Measurements from ENCODE around the gene HDHD5.
"Not testable (repeated sequence)": the region's sequence is repeated elsewhere in the genome, so short reads cannot be mapped to it uniquely, and the experiment has no call there.

The HDHD5 gene

DNA sequence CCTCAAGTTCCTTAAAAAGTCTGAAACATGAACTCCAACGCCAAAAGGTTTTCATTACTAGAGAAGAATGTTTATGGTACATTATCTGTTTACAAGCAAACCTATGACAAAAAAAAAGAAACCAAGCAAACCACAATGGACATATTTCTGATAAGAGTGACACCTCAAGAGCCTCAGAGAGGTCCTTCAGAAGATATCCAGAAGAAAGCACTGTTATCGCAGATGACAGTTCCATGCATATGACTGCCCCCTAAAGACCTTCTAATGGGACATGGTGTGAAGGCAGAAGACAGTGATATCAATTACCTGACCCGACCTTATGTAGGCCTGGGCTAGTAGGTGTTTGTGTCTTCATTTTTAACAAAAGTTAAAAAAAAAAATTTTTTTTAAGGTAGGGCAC, 3.1 kb downstream of the HDHD5 start:
- TF ChIP-seq, protein P1, sequence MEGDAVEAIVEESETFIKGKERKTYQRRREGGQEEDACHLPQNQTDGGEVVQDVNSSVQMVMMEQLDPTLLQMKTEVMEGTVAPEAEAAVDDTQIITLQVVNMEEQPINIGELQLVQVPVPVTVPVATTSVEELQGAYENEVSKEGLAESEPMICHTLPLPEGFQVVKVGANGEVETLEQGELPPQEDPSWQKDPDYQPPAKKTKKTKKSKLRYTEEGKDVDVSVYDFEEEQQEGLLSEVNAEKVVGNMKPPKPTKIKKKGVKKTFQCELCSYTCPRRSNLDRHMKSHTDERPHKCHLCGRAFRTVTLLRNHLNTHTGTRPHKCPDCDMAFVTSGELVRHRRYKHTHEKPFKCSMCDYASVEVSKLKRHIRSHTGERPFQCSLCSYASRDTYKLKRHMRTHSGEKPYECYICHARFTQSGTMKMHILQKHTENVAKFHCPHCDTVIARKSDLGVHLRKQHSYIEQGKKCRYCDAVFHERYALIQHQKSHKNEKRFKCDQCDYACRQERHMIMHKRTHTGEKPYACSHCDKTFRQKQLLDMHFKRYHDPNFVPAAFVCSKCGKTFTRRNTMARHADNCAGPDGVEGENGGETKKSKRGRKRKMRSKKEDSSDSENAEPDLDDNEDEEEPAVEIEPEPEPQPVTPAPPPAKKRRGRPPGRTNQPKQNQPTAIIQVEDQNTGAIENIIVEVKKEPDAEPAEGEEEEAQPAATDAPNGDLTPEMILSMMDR (IDR thresholded peaks at IDR 0.05; ENCODE audit: low read depth, low read length), result no peak
- no peak for DNase-seq (ENCODE audit: extremely low read depth, low read depth)

DNA sequence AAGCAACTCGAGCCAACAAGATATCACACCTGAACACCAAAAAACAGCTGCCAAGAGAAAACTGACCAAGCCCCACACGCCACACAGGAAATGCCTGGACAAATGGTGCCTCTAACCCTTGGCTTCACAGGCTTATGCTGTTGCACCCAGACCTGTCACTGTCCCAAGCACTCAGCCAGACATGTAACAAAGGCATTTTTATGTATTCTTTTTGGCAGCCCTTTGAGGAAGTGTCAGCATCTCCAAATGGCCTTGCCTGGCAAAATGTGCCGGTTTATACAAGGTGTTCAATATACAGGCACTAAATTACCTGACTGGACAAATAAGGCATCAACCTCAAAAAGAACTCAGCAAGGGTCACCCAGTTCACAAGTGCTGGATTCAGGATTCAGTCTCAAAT, 6.1 kb downstream of the HDHD5 start:
- TF ChIP-seq, protein P1 (IDR thresholded peaks at IDR 0.05; ENCODE audit: low read depth, low read length), result no peak
- DNase-seq (ENCODE audit: extremely low read depth, low read depth), result no peak

DNA sequence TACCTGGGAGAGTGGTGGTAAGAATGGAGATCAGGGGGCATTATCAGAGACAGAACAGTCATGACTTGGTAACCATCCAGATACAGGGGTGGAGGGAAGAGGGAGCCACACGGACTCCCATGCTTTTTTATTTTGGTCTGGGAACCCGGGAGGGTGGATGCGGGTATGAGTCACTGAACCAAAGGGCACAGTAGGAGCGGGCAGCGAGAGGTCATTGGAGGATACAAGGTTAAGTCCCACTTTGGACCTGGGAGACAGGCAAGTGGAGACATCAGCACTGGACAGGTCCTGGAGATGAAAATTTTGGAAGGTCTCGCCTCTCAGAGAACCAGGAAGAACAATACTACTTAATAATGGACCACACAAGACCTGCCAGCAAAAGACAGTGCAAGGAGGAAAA, 6.7 kb downstream of the HDHD5 start:
- TF ChIP-seq, protein P1 (IDR thresholded peaks at IDR 0.05; ENCODE audit: low read depth, low read length), result no peak
- no peak for DNase-seq (ENCODE audit: extremely low read depth, low read depth)

DNA sequence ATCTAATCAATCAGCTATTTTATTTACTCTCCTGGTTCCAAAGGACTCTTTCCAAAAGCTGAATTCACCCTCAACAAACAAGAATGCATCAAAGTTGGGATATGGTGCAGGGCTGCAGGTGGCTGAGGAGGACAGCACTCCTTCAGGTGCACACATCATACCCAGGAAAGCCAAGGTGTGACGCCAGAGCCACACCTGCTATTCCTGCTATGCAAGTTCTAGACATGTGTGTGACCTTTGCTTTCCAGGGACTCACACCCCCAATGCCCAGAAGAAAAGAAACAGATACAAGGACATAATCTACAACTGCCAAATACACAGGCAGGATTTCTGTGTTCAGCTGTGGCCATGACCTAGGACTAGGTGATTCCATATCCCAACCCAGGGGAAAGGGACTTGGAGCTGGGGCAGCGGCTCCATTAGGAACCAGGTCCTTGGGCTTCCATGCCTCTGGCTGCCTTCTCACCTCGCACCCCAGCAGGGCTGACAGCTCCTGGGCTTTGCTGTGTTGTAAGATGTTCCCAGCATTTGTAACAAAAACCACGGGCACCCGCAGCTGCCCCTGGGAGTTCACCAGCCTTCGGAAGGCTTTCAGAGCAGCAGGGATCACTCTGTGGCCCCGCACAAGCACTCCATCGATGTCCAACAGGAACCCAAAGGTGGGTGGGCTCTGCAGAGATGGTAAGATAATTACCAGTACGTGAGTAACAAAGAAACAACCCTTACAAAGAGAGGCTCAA, 9.8 kb downstream of the HDHD5 start:
- no peak for DNase-seq (ENCODE audit: extremely low read depth, low read depth)

DNA sequence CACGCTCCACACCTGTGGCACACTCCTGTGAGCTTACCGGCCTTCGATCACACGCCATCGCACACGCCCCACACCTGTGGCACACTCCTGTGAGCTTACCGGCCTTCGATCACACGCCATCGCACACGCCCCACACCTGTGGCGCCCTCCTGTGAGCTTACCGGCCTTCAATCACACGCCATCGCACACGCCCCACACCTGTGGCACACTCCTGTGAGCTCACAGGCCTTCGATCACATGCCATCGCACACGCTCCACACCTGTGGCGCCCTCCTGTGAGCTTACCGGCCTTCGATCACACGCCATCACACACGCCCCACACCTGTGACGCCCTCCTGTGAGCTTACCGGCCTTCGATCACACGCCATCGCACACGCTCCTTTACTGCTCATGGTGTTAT, 11.6 kb downstream of the HDHD5 start:
- DNase-seq (ENCODE audit: extremely low read depth, low read depth), result not testable (repeated sequence)

More for the DNA sequence above, 9.8 kb downstream of the HDHD5 start:
- TF ChIP-seq, protein P1 (IDR thresholded peaks at IDR 0.05; ENCODE audit: low read depth, low read length), result no peak

DNA sequence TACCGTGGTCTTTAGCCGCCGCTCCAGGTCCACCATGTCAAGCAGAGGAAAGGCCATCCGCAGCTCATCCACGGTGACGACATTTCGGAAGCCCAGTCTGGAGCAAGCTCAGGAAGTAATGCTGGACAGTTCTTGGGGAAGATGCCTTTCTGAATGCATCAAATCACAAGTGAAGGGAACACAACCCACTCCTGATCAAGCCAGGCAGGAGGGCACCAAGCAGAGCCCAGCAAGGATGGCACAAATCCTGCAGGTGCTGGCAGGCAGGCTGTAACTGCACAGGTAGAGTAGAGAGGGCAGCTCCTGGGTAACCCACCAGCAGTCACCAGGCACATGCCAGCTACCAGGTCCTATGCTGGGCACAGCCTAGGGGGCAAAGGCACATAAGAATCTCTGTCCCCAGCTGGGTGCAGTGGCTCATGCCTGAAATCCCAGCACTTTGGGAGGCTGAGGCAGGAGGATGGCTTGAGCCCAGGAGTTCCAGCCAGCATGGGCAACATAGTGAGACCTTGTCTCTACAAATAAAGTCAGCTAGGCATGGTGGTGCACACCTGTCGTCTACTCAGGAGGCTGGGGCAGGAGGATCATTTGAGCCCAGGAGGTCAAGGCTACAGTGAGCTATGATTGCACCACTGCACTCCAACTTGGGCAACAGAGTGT, 13.9 kb downstream of the HDHD5 start:
- no peak for DNase-seq (ENCODE audit: extremely low read depth, low read depth)

DNA sequence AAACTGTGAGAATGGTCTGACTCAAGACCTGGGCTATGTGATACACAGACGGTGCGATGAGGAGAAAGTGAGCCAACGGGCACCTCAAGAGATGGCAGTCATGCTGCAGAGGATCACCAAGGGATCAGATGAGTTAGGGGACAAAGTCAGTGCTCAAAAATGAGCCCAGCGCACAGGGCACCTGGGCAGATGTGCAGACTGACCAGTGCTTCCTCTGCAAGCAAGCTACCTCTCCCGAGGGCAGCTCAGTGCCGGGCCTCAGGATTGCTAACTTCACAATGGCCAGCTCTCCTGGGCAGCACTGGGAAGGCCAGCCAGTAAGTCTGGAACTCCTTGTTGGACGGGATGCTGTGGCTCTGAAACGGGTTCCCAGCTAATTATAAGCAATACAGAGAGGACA, 15.3 kb downstream of the HDHD5 start:
- DNase-seq (ENCODE audit: extremely low read depth, low read depth), result no peak
- TF ChIP-seq, protein P1 (IDR thresholded peaks at IDR 0.05; ENCODE audit: low read depth, low read length), result no peak

More for the DNA sequence above, 13.9 kb downstream of the HDHD5 start:
- TF ChIP-seq, protein P1 (IDR thresholded peaks at IDR 0.05; ENCODE audit: low read depth, low read length), result no peak
